Measurements from ENCODE around the gene CNTNAP2. TPM values are rescaled to one million over a fixed set of nuclear protein-coding genes. Genes with fewer than 3 reads are reported as not detected.

Gene CNTNAP2
- total RNA-seq, 1 donor from 2014 or later: 0.27 TPM

GRCh38 chr7:148433521-148434180, 2317.1 kb downstream of the CNTNAP2 start:
- H3K4me1 Mint-ChIP-seq (ENCODE audit: low read depth): no peaks in the 10 kb centered on the region
- H3K27me3 Mint-ChIP-seq (ENCODE audit: low read depth): peaks cover 6% of the 10 kb centered on the region
- TF ChIP-seq, protein P1, sequence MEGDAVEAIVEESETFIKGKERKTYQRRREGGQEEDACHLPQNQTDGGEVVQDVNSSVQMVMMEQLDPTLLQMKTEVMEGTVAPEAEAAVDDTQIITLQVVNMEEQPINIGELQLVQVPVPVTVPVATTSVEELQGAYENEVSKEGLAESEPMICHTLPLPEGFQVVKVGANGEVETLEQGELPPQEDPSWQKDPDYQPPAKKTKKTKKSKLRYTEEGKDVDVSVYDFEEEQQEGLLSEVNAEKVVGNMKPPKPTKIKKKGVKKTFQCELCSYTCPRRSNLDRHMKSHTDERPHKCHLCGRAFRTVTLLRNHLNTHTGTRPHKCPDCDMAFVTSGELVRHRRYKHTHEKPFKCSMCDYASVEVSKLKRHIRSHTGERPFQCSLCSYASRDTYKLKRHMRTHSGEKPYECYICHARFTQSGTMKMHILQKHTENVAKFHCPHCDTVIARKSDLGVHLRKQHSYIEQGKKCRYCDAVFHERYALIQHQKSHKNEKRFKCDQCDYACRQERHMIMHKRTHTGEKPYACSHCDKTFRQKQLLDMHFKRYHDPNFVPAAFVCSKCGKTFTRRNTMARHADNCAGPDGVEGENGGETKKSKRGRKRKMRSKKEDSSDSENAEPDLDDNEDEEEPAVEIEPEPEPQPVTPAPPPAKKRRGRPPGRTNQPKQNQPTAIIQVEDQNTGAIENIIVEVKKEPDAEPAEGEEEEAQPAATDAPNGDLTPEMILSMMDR (IDR thresholded peaks at IDR 0.05): no peak
- H3K9me3 Mint-ChIP-seq (ENCODE audit: low read depth): no peaks in the 10 kb centered on the region
- H3K27ac Mint-ChIP-seq (ENCODE audit: unreplicated experiment): no peak overlapping the region
- no peak overlapping the region for H3K4me3 Mint-ChIP-seq (ENCODE audit: unreplicated experiment)
- H3K36me3 Mint-ChIP-seq (ENCODE audit: low read depth): no peaks in the 10 kb centered on the region
- DNase-seq (ENCODE audit: low spot score): no peak

DNA sequence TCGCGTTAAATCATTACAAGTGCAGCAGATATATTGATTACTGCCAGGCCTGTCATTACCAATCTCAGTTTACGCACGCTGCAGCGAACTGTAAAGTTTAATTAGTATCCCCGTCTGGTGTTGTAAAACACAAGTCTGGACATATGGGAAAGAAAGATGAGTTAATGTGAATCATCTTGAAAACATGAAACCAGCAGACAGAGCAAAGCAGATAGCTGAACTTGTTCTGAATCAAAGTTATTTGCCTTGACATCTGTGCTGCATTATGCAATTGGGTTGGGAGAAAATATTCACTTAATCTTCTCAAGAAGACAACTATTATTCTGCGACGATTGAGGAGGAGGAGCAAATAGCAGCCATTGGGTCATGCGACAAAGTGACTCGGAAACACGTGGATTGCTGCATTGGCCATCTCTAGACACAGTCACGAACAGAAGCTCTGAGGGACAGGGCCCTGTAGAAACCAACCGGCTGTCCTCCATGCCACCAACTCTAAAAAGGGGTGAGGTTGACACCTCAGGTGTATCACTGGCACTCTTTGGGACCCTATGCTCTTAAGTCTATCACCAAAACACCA, 2317.7 kb downstream of the CNTNAP2 start:
- TF ChIP-seq, protein P1 (IDR thresholded peaks at IDR 0.05): no peak
- no peak overlapping the region for H3K27ac Mint-ChIP-seq (ENCODE audit: unreplicated experiment)
- H3K4me1 Mint-ChIP-seq (ENCODE audit: low read depth): no peaks in the 10 kb centered on the region
- no peak overlapping the region for H3K4me3 Mint-ChIP-seq (ENCODE audit: unreplicated experiment)
- H3K36me3 Mint-ChIP-seq (ENCODE audit: low read depth): no peaks in the 10 kb centered on the region
- no peak for DNase-seq (ENCODE audit: low spot score)
- peaks cover 6% of the 10 kb centered on the region for H3K27me3 Mint-ChIP-seq (ENCODE audit: low read depth)
- no peaks in the 10 kb centered on the region for H3K9me3 Mint-ChIP-seq (ENCODE audit: low read depth)

GRCh38 chr7:148434887-148435286, 2318.3 kb downstream of the CNTNAP2 start:
- no peak overlapping the region for H3K4me3 Mint-ChIP-seq (ENCODE audit: unreplicated experiment)

GRCh38 chr7:148435715-148436114, 2319.1 kb downstream of the CNTNAP2 start:
- Mint-ChIP-seq H3K27ac (ENCODE audit: unreplicated experiment) (no peak overlapping the region), H3K9me3 (ENCODE audit: low read depth) (no peaks in the 10 kb centered on the region)

More at GRCh38 chr7:148434887-148435286, 2318.3 kb downstream of the CNTNAP2 start:
- Mint-ChIP-seq H3K27ac (ENCODE audit: unreplicated experiment) (no peak overlapping the region), H3K36me3 (ENCODE audit: low read depth) (no peaks in the 10 kb centered on the region), H3K27me3 (ENCODE audit: low read depth) (peaks cover 10% of the 10 kb centered on the region), H3K9me3 (ENCODE audit: low read depth) (no peaks in the 10 kb centered on the region), H3K4me1 (ENCODE audit: low read depth) (no peaks in the 10 kb centered on the region)
- TF ChIP-seq, protein P1 (IDR thresholded peaks at IDR 0.05): no peak
- no peak for DNase-seq (ENCODE audit: low spot score)

DNA sequence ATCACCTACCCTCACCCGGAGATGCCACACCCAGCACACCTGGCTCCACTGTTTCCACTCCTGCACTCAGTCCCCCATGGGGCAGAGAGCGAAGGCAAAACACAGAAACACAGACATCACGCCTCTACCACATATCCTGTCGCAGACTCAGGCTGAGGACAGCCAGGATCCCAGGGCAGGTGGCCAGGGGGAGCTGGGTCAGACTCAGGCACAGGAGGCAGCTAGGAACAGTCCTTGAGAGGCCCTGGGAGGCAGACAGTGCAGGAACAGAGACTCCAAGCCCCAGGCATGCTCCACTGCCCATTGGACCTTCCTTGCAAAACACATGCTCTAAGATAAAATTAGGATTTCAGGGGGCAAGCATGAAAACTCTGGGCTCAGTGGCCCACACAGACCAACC, 2319.5 kb downstream of the CNTNAP2 start:
- no peak overlapping the region for H3K4me3 Mint-ChIP-seq (ENCODE audit: unreplicated experiment)
- H3K27ac Mint-ChIP-seq (ENCODE audit: unreplicated experiment): no peak overlapping the region
- H3K36me3 Mint-ChIP-seq (ENCODE audit: low read depth): no peaks in the 10 kb centered on the region

More at GRCh38 chr7:148435715-148436114, 2319.1 kb downstream of the CNTNAP2 start:
- Mint-ChIP-seq H3K27me3 (ENCODE audit: low read depth) (peaks cover 16% of the 10 kb centered on the region), H3K4me3 (ENCODE audit: unreplicated experiment) (no peak overlapping the region), H3K36me3 (ENCODE audit: low read depth) (no peaks in the 10 kb centered on the region), H3K4me1 (ENCODE audit: low read depth) (no peaks in the 10 kb centered on the region)
- no peak for DNase-seq (ENCODE audit: low spot score)
- TF ChIP-seq, protein P1 (IDR thresholded peaks at IDR 0.05): no peak

More for the DNA sequence above, 2319.5 kb downstream of the CNTNAP2 start:
- no peak for DNase-seq (ENCODE audit: low spot score)
- H3K4me1 Mint-ChIP-seq (ENCODE audit: low read depth): no peaks in the 10 kb centered on the region
- H3K9me3 Mint-ChIP-seq (ENCODE audit: low read depth): no peaks in the 10 kb centered on the region
- H3K27me3 Mint-ChIP-seq (ENCODE audit: low read depth): peaks cover 17% of the 10 kb centered on the region
- TF ChIP-seq, protein P1 (IDR thresholded peaks at IDR 0.05): no peak
